ENCODE measurements around the gene RGL3. TPM values are rescaled to one million over a fixed set of nuclear protein-coding genes. Genes with fewer than 3 reads are reported as not detected.
A peak's percentile ranks its signal among the peaks of the same experiment; 100 is the strongest.
"Not testable (repeated sequence)": the region's sequence is repeated elsewhere in the genome, so short reads cannot be mapped to it uniquely, and the experiment has no call there.

RGL3 gene
- polyA plus RNA-seq, 4 donors = 47.9 to 141 (median 97.3) TPM

DNA sequence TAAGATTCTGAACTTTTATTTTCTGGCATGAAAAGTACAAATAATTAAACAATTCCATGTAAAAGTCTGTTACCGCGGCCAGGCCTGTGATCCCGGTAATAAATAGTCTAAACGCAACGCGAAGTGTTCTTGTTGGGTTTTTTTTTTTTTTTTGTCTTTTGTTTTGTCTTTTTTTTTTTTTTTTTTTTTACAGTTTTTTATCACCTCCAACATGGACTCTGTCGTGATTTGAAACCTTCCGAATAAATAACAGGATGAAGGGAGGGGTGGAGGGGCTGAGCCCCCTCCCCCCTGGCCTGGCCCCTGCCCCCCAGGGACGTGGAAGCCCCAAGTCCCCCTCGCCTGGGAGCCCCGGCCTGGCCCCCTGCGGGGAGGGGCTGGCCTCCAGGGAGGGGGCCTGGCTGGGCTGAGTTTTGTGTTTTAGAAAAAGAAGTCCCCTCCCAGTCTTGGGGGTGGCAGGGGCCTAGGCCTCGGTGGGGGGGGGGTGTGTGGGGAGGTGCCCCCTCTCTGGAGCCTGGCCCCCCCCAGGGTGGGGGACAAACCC lies 32.3 kb upstream of the RGL3 start:
- DNase-seq (ENCODE audit: low read depth in 4 of 4, low spot score in 2 of 4) = no peak

- DNase-seq (ENCODE audit: low read depth in 4 of 4, low spot score in 2 of 4) = no peak
Measured at GRCh38 chr19:11450570-11451326, 31.6 kb upstream of the RGL3 start.

- DNase-seq (ENCODE audit: low read depth in 4 of 4, low spot score in 2 of 4) = no peak
Measured at GRCh38 chr19:11448923-11449554, 29.9 kb upstream of the RGL3 start.

- no peak for DNase-seq (ENCODE audit: low read depth in 4 of 4, low spot score in 2 of 4)
Measured at GRCh38 chr19:11448410-11448809, 29.3 kb upstream of the RGL3 start.

GRCh38 chr19:11447347-11448262 lies 28.5 kb upstream of the RGL3 start:
- DNase-seq (ENCODE audit: low read depth in 4 of 4, low spot score in 2 of 4) = no peak

DNA sequence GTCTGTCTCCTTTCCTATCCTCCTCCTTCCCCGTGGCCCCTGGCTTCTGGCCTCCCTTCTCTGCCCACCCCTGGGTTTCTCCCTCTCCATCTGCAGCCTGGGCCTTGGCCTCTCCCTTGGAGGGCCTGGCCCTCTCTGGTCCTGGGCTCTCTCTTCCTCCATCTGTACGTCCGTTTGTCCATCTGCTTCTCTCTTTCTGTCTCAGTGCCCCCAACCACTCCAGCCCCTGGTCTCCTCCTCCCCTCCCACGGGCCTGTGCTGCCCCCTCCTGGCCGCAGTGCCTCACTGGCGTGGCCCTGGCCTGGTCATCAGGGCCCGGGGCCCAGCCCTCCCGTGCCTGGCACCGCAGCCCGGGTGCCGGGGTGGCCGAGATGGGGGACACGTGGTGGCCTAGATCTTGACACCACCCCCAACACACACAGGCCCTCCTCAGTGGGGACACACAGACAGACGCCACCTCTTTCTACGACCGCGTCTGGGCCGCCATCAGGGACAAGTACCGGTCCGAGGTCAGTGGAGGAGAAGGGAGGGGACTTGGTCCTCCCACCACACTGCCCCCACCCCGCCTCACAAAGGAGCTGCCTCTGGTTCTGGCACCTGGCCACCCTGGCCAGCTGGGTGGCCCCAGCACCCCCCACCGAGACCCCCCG lies 27.7 kb upstream of the RGL3 start:
- DNase-seq (ENCODE audit: low read depth in 4 of 4, low spot score in 2 of 4) = no peak

DNA sequence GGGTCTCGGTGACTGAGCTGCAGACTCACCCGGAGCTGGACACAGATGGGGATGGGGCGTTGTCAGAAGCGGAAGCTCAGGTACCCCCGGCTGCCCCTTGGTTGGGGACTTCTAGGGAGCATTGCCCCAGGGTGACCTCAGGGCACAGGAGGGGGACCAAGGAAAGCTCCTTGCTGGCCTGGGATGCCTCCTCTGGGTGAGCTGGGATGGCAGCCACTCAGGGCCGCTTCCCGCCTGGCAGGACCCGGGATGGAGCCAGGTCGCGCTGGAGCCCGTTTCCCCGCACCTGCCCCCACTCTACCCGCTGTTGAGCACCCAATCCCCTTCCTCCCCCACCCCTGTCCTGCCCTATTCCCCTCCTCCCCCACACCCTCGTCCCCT lies 27.1 kb upstream of the RGL3 start:
- no peak for DNase-seq (ENCODE audit: low read depth in 4 of 4, low spot score in 2 of 4)

- no peak for DNase-seq (ENCODE audit: low read depth in 4 of 4, low spot score in 2 of 4)
Measured at GRCh38 chr19:11445141-11445540, 26.0 kb upstream of the RGL3 start.

DNA sequence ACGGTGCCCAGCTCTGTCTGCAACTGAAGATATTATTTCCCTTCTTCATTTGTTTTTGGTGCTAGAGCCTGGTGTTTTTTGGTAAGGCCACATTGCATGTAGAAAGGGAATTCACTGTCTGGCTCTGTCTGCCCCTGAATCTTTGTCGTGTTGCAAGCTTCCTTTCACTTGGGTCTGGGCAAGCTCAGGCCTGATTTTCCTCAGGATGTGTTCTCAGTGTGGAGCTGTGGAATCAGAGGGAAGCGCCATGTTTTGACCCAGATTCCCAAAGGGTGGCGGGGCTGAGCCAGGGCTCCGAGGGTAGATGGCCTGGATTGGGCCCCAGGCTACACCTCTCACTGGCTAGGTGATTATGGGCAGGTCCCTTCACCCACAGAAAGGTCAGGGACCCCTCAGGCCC lies 24.9 kb upstream of the RGL3 start:
- no peak for DNase-seq (ENCODE audit: low read depth in 4 of 4, low spot score in 2 of 4)

DNA sequence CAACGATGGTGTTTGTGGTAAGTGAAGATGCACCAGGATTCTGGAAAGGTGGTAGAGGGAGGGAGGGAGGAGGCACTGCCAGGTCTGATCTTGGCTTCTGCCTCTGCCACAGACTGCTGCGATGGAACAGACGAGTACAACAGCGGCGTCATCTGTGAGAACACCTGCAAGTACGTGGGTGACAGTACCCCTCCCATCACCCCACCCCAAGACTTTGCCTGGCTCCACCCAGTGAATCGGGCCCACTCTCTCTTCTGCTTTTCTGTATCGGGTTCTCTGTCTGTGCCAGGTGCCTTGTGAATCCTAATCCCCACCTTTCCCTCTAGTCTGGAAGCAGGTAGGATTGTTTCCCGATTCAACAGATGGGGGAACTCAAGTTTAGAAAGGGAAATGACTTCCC lies 18.8 kb upstream of the RGL3 start:
- DNase-seq (ENCODE audit: low read depth in 4 of 4, low spot score in 2 of 4) = no peak

DNA sequence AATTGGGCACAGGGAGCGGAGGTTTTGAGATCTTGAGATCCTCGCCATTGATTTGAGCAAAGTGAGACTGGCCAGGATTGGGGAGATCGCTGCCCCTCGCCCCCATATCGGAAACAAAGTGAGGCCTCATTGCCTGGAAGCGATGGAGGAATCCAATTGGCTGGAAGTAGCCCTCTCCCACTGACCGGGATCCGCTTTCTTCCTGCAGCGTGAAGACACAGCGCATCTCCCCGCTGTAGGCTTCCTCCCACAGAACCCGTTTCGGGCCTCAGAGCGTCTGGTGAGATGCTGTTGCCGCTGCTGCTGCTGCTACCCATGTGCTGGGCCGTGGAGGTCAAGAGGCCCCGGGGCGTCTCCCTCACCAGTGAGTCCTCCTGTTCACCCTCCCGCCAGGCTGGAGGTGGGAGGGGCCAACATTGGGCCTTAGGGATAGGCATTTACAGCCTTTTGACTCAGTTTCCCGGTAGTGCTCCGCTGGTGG lies 16.8 kb upstream of the RGL3 start:
- DNase-seq (ENCODE audit: low read depth in 4 of 4, low spot score in 2 of 4) = no peak

- DNase-seq (ENCODE audit: low read depth in 4 of 4, low spot score in 2 of 4) = peak; percentile 99 to 100 (median 100)
Measured at GRCh38 chr19:11435057-11435832, 16.1 kb upstream of the RGL3 start, which contains the start of the genes ODAD3 and PRKCSH. Gene ODAD3, minus strand, starts transcription at chr19:11435121. Its CDS starts 105 bp downstream, at chr19:11435016. Gene PRKCSH, plus strand, starts transcription at chr19:11435635. Its CDS starts 483 bp downstream, at chr19:11436118.

DNA sequence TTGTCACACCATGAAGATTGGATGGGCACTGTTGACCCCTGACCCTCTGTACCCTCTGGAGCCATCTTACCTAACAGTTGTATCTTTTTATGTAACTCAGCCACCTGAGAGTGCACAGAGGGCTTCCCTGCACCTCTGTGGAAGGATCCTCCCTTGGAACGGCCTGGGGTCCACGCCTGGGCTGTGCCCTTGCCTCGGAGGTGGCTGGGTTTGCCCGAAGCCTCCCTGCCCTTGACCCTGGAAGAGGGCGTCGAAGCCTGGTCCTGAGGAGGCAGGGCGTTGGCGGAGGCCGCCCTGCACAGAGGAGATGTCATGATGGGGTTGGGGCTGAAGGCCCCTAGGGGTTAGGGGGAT lies 15.6 kb upstream of the RGL3 start:
- DNase-seq (ENCODE audit: low read depth in 4 of 4, low spot score in 2 of 4) = no peak

DNA sequence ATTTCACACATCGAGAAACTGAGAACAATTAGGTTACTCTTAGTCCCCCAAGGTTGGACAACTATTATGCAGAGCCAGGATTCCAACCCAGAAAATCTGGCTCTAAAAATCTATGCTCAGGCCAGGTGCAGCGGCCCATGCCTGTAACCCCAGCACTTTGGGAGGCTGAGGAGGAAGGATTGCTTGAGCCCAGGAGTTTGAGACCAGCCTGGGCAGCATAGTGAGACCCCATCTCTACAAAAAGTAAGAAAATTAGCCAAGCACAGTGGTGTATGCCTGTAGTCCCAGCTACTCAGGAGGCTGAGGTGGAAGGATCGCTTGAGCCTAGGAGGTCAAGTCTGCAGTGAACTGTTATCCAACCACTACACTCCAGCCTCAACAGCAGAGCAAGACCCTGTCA lies 14.4 kb upstream of the RGL3 start:
- not testable (repeated sequence) for DNase-seq (ENCODE audit: low read depth in 4 of 4, low spot score in 2 of 4)

DNA sequence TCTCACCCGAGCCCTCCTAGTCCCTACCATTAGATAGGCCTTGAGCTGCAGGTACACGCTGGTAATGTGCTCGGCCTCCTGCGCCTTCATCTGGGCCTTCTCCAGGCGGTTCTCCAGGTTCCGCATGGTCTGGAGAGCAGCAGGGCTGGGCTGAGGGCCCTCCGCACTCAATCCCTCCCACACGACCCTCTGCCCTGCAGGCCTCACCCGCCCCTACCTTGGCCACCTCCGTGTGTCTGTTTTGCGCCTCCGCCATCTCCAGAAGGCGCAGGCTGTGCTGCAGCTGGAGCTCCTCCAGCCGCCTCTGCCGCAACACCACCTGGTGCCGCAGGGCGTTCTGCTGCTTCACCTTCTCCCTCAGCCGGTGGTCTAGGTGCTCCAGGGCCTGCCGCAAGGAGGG lies 7.5 kb upstream of the RGL3 start:
- DNase-seq (ENCODE audit: low read depth in 4 of 4, low spot score in 2 of 4) = no peak

DNA sequence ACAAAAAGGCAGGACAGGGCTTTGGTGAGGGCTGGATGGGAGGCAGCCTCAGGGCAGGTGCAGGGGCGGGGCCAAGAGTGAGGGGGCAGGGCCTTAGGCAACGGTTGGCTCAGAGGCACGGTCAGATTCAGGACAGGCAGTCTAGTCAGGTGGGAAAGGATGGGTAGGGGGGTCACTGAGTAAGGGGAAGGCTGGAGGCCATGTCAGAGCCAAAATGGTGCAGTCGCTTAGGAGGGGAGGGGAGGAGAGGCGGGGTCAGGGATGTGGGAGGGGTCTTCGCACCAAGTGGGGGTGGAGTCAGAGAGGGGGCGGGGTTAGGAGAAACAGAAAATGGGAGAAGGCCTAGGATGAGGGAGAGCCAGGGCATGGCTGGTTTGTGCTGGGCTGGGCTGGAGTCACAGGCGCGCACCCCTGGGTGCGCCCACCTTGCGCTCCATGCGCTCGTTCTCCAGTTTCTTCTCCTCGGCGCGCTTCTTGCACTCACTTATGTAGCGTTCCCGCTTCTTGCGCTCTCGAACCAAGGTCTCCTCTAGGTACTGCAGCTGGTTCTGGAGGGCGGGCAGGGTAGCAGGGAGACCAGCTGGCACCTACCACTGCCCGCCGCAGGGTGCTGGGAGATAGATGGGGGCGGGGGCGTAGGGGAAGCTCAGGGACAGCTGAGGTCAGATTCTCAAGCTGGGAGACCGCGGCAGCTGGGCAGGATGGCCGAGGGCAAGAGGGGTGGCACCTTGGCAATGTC lies 6.8 kb upstream of the RGL3 start:
- DNase-seq (ENCODE audit: low read depth in 4 of 4, low spot score in 2 of 4) = no peak

GRCh38 chr19:11423791-11424181 lies 4.7 kb upstream of the RGL3 start:
- DNase-seq (ENCODE audit: low read depth in 4 of 4, low spot score in 2 of 4) = no peak

DNA sequence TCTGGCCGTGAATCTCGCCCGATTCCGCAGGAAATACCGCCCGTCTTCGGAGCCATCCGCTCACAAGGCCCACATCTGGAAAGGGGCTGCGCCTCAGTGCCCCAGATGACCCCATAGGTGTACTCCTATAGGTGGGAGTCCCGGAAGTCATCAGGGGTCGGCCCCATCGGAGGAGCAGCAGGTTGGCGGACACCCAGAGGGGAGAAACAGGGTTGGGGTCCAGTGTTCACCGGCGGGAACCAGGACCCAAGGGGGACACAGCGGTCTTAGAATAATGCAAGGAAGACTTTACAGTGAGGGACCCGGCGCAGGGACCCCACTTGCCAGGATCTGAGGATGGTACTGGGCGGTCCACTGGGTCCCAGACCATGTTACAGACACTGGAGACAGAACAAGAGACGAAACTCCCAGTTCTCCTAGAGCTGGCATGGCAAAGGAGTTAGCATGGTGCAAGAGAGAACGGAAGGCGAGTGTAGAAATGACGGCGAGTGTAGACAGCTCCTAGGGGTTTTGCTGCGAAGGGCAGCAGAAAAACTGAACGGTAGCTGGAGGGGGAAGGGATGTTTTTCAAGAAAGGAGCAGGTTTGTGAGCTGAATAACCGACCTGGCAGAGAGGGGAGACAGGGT lies 4.2 kb upstream of the RGL3 start:
- no peak for DNase-seq (ENCODE audit: low read depth in 4 of 4, low spot score in 2 of 4)
